ENCODE data around the gene BCL2L14.

GRCh38 chr12:12128670-12129069 lies 57.9 kb downstream of the BCL2L14 start:
- TF ChIP-seq CTCF (conservative IDR thresholded peaks at IDR 0.05; ENCODE audit: low read depth, low read length) = no peak
- no peak for TF ChIP-seq RCOR1 (IDR thresholded peaks at IDR 0.05; ENCODE audit: insufficient replicate concordance, low read length)
- TF ChIP-seq SMC3 (IDR thresholded peaks at IDR 0.05; ENCODE audit: low read depth, low read length) = no peak
- TF ChIP-seq MAFK (IDR thresholded peaks at IDR 0.05; ENCODE audit: low read depth, low read length) = no peak
- TF ChIP-seq POLR2A (IDR thresholded peaks at IDR 0.05; ENCODE audit: low read depth, low read length) = no peak
